WERI-Rb-1 (cell line): ENCODE results near the gene GPN1.
"Not testable (repeated sequence)": the region's sequence is repeated elsewhere in the genome, so short reads cannot be mapped to it uniquely, and the experiment has no call there.

Experiments used
- DNase-seq: peaks from one replicate; pipeline ENCODE4 v3.0.0-alpha.2; 2020
- H3K27ac ChIP-seq: fragments of 250-450 bp; sonication (Bioruptor Pico); 2 replicates; pipeline ENCODE4 v1.5.1; 2020; ENCODE audit warnings: mild to moderate bottlenecking, moderate library complexity
- H3K27me3 ChIP-seq: fragments of 250-450 bp; sonication (Bioruptor Pico); 2 replicates; pipeline ENCODE4 v1.5.1; 2021; ENCODE audit warnings: mild to moderate bottlenecking, low read depth, moderate library complexity; ENCODE audit not compliant: insufficient read depth, severe bottlenecking
- H3K36me3 ChIP-seq: fragments of 250-450 bp; sonication (Bioruptor Pico); 2 replicates; pipeline ENCODE4 v1.5.1; 2020; ENCODE audit warnings: mild to moderate bottlenecking, moderate library complexity
- H3K4me3 ChIP-seq: 2 replicates; pipeline ENCODE4 v1.5.1; 2011; ENCODE audit warnings: low read depth, mild to moderate bottlenecking, control low read depth, low read length
- H3K9me3 ChIP-seq: fragments of 250-450 bp; sonication (Bioruptor Pico); 2 replicates; pipeline ENCODE4 v1.5.1; 2021; ENCODE audit warnings: mild to moderate bottlenecking, moderate library complexity; ENCODE audit not compliant: severe bottlenecking
- TF ChIP-seq, protein P1 (sequence below): IDR thresholded peaks from 2 replicates; pipeline ENCODE4 v1.5.1; 2011; ENCODE audit warnings: low read depth, mild to moderate bottlenecking, control low read depth, inconsistent platforms, low read length

The GPN1 gene

GRCh38 chr2:27624943-27625342, 3.9 kb upstream of the GPN1 start:
- Histone ChIP-seq H3K36me3 (peaks cover 37% of the 10 kb centered on the region), H3K9me3 (no peaks in the 10 kb centered on the region), H3K4me3 (no peak overlapping the region), H3K27ac (no peak overlapping the region), H3K27me3 (no peaks in the 10 kb centered on the region)
- no peak for DNase-seq
- TF ChIP-seq, protein P1, sequence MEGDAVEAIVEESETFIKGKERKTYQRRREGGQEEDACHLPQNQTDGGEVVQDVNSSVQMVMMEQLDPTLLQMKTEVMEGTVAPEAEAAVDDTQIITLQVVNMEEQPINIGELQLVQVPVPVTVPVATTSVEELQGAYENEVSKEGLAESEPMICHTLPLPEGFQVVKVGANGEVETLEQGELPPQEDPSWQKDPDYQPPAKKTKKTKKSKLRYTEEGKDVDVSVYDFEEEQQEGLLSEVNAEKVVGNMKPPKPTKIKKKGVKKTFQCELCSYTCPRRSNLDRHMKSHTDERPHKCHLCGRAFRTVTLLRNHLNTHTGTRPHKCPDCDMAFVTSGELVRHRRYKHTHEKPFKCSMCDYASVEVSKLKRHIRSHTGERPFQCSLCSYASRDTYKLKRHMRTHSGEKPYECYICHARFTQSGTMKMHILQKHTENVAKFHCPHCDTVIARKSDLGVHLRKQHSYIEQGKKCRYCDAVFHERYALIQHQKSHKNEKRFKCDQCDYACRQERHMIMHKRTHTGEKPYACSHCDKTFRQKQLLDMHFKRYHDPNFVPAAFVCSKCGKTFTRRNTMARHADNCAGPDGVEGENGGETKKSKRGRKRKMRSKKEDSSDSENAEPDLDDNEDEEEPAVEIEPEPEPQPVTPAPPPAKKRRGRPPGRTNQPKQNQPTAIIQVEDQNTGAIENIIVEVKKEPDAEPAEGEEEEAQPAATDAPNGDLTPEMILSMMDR: no peak

DNA sequence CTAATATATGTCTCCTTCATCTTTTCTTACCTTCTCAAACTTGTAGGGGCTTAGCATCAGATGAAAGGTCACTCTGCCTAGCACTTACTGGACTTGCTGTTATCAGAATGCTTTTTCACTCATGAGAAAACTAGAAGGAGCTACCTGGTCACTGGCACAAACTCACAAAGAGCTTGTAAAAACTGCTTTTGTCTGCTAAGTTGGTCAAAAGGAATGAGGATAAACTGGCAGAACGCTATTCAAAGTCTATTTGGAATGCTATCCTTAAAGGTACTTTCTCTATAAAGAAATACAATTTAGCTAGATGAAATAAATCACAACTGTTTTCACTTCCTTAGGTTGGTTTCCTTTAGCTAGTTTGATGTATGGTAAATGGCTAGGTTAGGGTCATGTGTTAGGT, 2.5 kb upstream of the GPN1 start:
- H3K9me3 ChIP-seq, H3K4me3 ChIP-seq, H3K27me3 ChIP-seq, DNase-seq: not testable (repeated sequence)
- H3K27ac ChIP-seq: peak overlapping the region; percentile 86; the same call in 1 of the 2 replicates
- peaks cover 36% of the 10 kb centered on the region for H3K36me3 ChIP-seq

- H3K27me3 ChIP-seq, H3K9me3 ChIP-seq, H3K4me3 ChIP-seq: not testable (repeated sequence)
- Histone ChIP-seq H3K36me3 (peaks cover 37% of the 10 kb centered on the region), H3K27ac (peak overlapping the region; percentile 86)
- DNase-seq: peak; percentile 65
Observed at GRCh38 chr2:27626921-27627320, 1.9 kb upstream of the GPN1 start.

DNA sequence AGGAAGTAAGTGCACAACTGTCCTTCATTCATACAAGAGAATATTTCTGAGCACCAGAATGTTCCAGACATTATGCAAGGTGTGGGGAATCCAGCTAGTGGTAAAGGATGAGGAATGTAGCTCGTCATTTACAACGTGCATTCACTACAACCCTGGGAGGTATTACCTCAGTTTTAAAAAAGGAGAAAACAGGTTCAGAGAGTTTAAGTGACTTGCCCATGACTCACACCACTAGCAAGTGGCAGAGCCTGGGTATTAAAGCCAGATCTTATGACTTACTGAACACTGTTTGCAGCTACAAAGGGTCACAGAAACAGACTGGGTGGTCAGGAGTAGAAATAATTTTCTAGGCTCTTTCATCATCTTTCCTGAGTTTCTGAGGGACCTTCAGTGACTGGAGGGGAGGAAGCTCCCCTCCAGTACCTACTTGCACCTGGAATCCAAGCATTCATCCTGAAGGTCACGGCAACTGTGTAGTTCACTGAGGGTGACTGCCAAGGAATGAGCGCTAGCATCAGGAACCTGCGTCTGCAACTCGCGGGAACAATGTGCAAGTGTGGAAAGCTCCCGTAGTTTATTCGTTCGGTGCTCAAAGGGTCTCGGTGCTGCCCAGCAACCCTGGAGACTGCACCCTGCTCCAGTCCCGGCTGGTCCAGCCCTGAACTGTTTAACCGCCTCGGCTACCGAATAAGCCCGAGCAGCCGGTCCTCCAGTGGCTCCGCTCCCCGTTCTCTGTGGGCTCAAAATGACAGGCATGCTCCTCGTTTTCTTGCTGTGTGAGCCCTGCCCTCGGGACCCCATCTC, 685 bp upstream of the GPN1 start:
- H3K27ac ChIP-seq: peak overlapping the region; percentile 86
- H3K27me3 ChIP-seq: no peaks in the 10 kb centered on the region
- peaks cover 39% of the 10 kb centered on the region for H3K36me3 ChIP-seq
- peak overlapping the region; percentile 98 for H3K4me3 ChIP-seq
- TF ChIP-seq, protein P1: no peak
- no peak for DNase-seq
- no peaks in the 10 kb centered on the region for H3K9me3 ChIP-seq

- not testable (repeated sequence) for DNase-seq, H3K27ac ChIP-seq, H3K4me3 ChIP-seq, H3K9me3 ChIP-seq, H3K27me3 ChIP-seq
- H3K36me3 ChIP-seq: peaks cover 53% of the 10 kb centered on the region
Observed at GRCh38 chr2:27630257-27630656, 1.4 kb downstream of the GPN1 start.

- TF ChIP-seq, protein P1: no peak
- DNase-seq: no peak
- Histone ChIP-seq H3K9me3 (no peaks in the 10 kb centered on the region), H3K36me3 (peaks cover 91% of the 10 kb centered on the region), H3K27ac (no peak overlapping the region), H3K27me3 (no peaks in the 10 kb centered on the region), H3K4me3 (no peak overlapping the region)
Observed at GRCh38 chr2:27634291-27634690, 5.4 kb downstream of the GPN1 start.

GRCh38 chr2:27636766-27637165, 7.9 kb downstream of the GPN1 start:
- Histone ChIP-seq H3K4me3 (no peak overlapping the region), H3K27me3 (no peaks in the 10 kb centered on the region), H3K27ac (no peak overlapping the region), H3K36me3 (peaks cover 95% of the 10 kb centered on the region), H3K9me3 (no peaks in the 10 kb centered on the region)
- DNase-seq: no peak
- TF ChIP-seq, protein P1: no peak
